Hippocampal formation (tissue), 2 donors: Measurements from ENCODE around the gene ACSF3.
"Not testable (repeated sequence)": the region's sequence is repeated elsewhere in the genome, so short reads cannot be mapped to it uniquely, and the experiment has no call there.

ENCODE experiments used
- DNase-seq, 2 donors: peaks; one replicate each; lab custom pipeline; 2025; lab: John Stamatoyannopoulos, UW

The ACSF3 gene

DNA sequence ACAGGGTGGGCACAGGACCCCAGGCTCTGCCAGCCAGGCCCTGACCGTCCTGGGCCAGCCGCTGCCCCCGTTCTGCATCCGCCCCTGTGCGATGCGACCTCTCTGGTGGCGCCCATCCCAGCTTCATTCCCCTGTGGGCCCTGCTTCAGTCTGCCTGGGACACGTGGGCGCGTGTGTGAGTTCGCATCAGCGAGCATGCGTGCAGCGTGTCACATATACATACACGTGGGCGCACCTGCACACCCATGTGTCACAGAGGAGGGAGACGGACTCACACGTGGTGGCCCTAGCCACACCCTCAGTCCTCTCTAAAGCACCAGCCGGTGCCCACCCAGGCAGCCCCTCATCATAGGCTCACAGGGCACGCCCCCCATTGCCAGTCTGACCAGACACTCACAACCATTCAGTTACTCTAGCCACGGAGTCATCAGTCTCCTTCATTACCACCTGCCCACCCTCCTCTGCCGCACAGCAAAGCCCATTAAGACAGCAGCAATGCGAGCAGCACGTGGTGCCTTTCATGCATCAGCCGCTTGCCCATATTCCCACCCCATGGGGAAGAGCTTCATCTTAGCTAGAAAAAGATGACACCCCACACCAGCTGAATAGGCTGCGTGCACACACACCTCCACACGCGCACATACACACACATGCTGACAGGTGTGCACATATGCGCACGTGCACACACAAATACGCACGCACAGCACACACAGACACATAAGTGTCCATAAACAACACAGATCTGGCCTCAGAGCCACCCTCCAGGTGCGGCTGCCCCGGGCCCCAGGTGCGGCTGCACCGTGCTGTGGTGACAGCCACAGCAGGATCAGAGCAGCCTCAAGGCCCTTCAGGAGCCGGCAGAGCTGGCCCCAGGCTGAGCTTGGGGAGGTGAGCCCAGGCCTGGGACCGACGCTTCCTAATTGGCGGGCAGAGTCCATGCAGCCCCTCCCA lies 68.4 kb downstream of the ACSF3 start:
- no peak for DNase-seq

DNA sequence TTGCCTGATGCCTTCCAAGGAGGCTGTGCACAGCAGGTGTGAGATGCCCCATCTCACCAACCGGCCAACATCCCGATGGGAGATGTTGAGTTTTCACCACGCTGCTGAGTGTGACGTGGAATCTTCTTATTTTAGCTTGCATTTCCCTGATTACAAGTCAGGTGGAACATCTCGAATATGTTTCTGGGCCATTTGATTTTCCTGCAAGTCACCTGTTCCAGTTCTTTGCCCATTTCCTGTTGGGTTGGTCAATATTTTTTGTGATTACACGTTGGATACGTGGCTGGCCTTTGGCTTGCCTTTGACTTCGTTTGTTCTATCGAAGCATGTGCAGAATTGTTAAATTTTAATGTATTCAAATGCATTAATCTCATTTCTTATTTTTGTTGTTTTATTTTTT lies 69.6 kb downstream of the ACSF3 start:
- DNase-seq, result no peak

DNA sequence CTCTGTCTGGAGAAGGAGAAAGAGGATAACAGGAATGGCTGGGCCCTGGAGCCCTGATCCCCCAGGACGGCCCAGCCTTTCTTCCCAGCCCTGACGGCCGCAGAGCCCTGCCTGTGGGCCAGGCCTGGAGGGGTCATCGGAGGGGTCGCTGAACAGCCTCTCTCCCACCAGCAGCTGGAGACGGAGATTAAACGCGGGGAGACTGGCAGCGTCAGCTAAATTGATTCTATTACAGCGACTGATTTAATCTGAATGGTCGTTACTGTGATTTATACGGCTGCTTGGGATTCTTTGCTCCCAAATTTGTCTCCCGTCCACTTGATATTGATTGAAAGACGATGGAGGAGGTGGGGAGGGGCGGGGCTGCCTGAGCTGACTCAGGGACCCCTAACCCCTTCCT lies 70.8 kb downstream of the ACSF3 start:
- DNase-seq, result no peak

DNA sequence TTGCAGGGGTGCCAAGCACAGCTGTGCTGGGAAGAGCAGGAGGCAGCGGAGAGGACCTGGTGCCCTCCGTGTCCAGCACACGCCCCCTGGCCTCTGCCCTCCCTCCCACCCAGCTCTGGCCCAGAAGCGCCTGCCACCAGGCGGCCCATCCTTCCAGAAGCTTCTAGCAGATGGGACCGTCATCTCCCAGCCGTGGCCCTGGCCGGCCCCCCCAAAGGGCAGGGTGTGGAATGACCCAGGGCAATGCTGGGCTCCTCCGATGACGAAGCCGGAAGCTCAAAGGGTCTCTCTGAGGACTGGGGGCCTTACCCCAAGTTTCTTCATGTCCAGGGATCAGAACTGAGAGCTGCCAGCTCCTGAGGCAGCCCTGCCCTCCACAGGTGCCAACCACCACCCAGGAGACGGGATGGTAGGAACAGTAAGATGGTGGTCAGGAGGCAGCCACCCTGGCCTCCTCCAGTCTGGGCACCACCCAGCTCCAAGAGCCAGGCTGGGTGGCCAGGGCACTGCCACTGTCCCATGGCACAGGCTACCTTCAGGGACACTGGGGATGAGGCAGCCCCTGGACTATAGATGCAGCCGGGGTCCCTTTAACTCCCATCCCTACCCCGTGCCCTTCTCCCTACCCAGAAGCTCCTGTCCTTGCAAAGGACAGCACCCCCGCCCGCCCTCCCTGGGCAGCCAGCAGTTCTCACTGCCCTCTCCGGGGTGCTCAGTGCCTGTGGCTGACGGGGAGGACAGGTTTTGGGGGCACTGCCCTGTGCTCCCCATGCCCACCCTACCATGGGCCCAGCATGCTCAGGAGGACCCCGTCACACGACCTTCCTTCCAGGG lies 71.4 kb downstream of the ACSF3 start:
- no peak for DNase-seq

DNA sequence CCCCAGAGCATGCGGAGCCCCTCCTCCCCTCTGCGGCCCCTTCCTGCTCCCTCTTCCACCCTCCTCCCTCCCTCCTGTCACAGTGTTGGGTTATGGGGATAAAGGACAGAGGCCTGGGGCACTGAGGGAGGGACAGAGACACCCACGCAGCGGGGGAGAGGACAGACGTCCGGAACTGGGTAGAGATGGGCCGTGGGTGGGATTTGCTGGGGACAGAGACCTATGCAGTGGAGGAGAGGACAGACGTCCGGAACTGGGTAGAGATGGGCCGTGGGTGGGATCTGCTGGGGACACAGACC lies 72.0 kb downstream of the ACSF3 start:
- not testable (repeated sequence) for DNase-seq

DNA sequence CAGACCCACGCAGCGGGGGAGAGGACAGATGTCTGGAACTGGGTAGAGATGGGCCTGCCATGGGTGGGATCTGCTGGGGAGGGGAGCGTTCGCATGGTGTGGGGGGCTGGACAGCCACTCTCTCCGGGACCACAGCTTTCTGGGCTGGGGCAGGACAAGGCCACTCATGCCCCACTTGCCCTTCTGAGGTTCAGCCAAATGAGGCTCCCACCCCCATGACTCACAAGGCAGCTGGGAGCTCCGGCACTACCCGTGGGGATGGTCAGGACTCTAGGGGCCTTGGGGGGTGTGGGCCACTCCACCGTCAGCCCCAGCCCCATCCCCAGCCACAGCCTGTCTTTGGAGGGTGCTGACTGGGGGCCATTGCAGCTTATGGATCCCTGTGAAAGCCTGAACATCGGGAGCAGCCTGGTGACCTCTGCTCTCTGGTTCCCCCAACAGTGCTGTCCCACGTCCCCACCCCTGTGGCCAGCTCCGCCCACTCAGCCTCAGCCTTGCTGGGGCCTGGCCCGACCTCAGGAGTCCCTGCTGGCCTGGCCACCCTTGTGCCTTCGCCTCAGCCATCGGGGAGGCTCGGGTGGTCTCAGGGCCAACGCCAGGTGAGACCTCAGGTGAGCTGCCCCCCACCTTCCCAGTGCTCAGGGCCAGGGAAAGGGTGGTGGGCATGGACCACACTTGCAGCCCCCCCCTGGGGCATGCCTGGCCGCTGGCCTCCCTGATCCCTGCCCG lies 73.2 kb downstream of the ACSF3 start:
- no peak for DNase-seq

DNA sequence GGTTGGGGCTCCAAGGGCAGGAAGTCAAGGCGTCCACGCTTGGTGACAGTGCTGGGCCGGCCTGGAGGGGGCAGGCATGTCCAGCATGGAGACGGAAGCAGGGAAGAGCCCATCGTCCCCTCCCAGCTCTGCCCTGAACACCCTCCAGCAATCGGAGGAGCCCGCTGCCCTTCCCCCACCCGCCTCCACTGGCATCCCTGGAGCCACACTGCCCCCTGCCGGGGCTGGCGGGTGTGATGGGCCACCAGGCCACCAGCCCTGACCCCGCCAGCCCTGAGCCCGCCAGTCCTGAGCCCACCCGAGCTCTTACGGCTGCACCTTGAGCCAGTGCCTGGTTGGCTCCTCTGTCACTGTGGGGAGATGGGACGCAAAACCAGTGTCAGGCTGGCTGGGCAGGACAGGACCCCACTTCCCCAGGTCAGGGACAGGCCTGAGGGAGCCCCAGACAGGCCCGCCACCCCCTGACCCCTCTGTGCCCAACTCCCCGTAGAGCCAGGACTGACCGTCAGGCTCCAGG lies 73.8 kb downstream of the ACSF3 start:
- DNase-seq, result peak; percentile 19 to 62

DNA sequence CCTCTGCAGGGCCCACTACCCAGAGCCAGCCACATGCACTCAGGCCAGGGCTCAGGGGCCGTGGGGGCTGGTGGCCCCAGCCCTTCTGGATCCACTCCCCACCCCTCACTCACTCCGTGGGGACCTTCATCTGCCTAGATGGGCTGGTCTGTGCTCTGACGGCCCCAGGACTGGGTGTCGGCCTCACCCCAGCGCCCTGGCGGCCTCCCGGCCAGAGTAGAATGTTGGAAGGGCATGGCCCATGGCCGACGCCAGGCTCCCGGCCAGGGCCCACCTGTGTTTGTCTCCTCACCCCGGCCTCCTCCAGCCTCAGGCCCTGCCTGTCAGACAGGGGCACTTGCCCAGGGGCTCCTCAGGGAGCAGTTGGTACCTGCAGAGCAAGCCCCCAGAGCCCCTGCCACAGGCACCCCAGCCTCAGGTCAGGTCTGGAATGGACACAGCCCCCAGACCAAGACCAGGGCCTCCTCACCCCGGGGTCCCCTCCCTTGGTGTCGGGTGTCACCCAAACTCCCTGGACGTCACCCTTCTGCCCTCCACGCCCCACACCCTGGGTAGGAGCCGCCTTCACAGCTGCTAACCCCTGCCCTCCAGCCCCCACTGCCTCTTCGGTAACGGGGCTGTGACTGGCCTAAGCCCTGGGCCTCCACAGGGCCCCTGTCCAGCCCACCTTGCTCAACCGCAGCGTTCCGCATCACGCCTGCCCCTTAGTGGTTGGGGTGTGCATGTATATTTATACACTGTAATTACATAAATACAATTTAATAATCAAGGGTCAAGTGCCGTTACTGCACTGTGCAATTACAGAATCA lies 74.9 kb downstream of the ACSF3 start:
- no peak for DNase-seq

DNA sequence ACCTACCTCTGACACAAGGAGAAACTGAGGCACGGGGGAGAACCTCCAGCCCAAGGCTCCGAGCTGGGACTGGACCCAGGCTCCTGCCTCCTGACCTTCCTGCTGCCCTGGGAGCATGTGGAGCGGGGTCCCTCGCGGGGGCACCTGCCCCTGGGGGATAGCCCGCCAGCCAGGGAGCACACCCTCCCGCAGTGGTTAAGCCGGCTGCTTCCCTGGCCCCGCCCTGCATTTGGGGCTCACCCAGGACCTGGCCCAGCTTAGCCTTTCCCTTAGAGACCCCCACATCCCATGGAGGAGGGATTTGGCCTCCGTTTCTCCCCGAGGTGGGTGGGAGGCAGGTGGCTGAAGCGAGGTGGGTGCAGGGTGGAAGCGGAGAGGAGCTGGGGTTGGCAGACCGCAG lies 76.1 kb downstream of the ACSF3 start:
- no peak for DNase-seq

DNA sequence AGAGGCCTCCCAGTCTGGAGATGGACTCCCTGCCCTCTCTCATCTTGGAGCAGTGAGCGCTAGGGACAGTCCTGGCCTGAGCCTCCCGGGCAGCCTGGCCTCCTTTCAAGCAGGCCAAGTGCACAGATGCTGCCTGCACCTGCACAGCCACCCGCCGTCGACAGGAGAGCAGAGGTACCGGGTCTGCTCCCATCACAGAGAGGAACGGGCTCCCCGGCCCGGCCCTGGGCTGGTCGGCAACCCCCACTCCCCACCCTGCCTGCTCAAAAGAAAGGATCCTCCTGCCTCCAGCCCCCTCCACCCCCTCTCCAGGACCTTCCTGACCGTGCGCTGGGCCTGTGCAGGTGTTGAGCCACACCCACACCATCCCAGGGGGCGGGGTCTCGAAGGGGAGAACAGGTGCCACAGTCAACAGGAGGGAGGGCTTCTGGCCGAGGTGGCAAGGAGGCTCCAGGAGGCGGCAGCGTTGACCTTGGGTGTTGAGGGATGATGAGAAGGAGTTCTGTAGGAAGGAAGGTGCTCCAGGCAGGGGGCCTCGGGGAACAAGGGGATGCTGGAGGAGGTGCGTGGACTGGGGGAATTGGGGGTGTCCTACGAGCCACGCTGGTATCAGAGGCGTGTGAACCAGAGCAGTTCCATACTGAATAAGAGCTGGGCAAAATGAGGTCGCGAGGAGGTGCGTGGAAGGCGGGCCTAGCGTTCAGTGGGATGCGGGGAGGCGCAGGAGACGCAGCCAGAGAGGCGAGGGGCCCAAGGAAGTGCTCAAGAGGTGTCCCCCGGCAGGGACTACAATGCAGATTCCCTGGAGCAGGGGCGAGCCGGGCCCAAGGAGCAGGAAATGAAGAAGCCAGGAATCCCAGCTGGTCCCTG lies 76.9 kb downstream of the ACSF3 start:
- DNase-seq, result no peak

DNA sequence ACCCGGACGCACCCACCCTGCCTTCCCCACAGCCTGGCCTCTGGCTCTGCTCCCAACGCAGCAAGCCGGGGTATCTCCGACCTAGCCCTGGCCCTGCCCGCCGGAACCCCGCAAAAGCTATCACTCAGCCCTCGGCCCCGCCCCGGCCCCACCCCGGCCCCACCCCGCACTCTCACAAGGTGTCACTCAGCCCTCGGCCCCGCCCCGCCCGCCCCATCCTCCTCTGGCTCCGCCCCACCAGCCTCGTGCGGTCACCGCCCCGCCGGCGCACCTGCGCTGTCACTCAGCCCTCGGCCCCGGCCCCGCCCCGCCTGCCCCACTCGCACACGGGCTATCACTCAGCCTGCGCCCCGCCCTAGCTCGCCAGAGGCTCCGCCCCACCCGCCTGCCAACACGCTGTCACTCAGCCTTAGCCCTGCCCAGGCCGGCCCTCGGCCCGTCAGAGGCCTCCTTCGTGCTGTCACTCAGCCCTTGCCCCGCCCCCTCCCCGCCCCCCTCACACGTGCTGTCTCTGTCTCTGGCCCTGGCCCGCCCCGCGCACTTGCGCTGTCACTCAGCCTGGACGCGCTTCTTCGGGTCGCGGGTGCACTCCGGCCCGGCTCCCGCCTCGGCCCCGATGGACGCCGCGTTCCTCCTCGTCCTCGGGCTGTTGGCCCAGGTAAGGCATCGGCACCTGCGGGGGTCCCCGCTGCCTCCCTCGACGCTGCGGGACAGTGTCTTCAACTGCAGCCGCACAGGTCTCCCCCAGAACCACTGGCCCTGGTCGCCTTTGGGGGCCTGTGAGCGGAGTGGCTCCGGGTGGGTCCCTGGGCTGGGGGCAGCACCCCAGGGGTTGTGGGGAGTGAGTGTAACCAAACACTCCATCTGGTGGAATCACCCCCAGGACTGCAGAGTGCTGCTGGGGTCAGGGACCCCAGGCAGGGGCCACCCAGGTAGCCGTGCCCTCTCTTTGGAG lies 77.8 kb downstream of the ACSF3 start, which contains the start of gene CDH15:
Gene CDH15, plus strand, starts transcription at position 533 of the 955 bp plus-strand sequence. Its CDS starts 84 bp downstream, at position 617.
- DNase-seq, result peak; percentile 53 to 76

DNA sequence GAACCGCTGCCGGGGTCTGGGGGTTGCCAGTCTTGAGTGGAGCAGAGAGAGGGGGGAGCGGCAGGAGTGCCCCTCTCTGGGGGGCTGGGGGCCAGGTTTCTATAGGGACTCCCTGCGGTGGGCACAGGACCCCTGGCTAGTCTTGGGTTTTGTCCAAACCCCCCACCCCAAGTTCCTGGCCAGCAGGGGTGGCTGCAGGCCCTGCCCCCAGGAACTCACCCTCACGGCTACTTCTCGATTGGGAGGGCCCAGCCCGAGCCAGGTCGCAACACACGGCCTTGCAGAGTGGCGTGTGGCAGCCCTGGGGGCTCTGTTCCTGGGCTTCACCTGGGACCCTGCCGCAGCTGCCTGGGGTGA lies 78.5 kb downstream of the ACSF3 start:
- DNase-seq, result no peak

DNA sequence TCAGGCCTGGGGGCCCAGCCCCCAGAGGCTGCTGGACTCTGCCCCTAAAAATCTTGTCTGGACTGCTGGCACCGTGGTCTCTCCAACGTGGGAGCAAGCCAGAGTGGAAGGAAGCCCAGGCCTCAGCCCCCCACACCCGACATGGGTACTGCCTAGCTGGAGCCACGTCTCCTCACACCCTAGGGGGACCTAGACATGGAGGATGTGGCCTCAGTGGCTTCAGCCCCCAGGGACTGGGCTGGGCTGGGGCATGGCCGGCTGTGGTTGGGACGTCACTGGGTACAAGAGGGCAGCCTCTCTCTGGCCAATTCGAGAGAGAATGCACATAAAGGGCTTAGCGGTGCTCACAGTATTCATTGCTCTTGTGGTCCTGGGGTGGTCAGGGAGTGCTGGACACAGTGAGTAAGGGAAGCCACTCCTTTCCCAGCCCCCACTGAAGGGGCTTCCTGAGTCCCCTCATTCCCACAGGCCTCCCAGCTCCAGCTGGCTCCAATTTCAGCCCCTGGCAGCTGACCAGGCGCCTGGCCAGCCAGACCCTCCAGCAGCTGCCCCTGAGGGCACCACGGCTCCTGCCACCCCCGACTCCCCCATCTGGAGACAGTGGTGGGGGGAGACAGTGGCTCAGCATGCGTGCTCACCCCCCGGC lies 79.0 kb downstream of the ACSF3 start:
- no peak for DNase-seq

DNA sequence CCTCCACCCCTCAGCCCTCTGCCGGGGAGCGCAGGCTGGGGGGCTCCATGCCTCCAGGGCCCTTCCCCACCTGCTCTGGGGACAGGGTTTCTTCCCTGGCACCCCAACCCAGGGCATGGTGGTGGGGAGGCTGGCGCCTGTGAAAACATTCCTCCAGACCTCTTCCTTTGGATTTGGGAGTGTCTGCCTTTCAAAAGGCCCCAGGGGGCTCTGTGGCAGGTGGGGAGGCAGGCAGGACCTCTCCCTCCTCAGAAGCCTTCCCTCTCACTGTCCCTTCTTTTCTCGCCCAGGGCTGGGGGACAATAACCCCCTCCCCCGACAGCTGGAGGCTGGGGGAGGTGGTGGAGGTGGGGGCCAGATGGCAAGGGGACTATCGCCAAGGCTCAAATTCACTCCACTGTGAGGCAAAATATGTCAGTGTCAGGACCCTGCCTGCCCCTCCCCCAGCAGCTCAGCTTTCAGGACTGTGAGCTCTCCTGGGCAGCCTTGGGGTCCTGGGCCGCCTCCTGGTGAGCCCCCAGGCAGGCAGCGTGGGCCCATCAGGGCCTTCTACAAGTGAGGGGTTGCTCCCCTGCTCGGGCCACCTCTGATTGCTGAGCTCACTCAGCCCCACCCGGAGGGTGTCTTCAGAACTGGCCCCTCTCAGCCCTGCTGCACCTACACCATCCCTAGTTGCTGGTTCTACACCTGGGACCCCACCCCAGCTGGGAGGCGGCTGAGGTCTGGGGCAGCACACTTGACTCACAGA lies 79.7 kb downstream of the ACSF3 start:
- DNase-seq, result no peak

DNA sequence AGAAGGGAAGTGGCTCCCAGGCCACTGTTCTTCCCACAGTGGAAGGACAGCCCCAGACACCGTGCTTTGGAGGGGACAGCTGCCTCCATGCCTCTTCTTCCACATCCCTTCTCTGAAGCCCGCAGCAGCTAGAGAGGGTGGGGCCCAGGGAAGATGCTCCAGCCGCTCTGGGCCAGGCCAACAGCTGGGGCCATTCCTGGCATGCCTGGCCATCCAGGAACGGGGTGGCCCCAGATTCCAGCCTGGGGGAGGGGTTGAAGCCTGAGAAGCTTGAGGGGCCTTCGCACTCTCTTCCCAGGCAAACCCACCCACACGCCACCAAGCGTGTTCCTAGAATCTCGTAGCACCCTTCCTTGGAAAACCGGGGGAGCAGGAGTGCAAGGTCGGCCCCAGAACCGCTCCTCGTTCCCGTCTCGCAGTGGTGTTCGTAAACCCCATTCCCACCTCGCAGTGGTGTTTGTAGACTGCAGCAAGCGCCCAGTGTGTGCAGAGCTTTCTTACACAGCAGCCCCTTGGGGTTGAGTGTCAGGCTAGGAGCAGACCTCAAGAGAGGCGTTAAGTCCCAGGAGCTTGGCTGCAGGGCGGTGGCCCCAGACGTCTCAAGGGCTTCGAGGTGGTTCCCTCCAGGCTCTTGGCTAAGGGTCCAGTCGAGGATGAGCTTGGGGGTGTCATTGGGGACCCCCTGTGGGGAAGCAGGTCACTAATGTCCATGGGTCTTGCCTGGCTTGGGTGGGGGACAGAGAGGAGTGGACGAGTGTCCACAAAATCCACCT lies 80.6 kb downstream of the ACSF3 start:
- no peak for DNase-seq

DNA sequence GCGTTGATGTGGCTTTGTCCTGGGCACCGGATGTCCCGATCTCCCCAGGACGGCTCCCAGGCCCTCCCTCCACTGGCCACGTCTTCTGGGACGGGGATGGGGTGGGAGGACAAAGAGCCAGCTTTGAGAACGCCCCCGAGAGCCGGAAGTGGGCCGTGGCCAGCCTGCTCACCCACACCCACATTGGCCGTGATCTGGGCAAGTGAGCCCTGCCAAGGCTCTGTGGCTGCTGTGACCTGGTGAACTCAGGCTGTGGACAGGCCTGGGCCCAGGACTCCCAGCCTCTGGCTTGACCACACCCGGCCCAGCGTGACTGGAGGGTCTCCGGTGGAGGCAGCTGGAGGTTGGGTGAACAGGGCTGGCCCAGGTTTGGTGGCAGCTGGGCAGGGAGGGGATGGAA lies 81.2 kb downstream of the ACSF3 start:
- DNase-seq, result no peak
